Gastrocnemius medialis (tissue), 4 donors: ENCODE data around the gene ZDHHC1. TPM values are rescaled to one million over a fixed set of nuclear protein-coding genes. Genes with fewer than 3 reads are reported as not detected.
"Not testable (repeated sequence)": the region's sequence is repeated elsewhere in the genome, so short reads cannot be mapped to it uniquely, and the experiment has no call there.

Source experiments
- ATAC-seq, 2 donors: fragments of 150-250 bp; one replicate each; pipeline ENCODE4 v1.9.1; 2016
- DNase-seq, 2 donors: peaks; one replicate each; pipeline ENCODE4 v3.0.0-alpha.2; 2019
- H3K27ac ChIP-seq, 4 donors: fragments of 200-600 bp; sonication (generic); 1 replicate in 1 of 4; 2 replicates in 3 of 4; pipeline ENCODE4 v1.5.1; 2016 to 2018; ENCODE audit warnings: mild to moderate bottlenecking in 2 of 4, moderate library complexity in 1 of 4
- H3K27me3 ChIP-seq, 3 donors: fragments of 200-600 bp; sonication (generic) in 2 of 3; 1 replicate in 1 of 3; 2 replicates in 2 of 3; pipeline versions ENCODE4 v1.5.1 to v1.6.0; 2016 to 2019; ENCODE audit warnings: mild to moderate bottlenecking in 1 of 3, moderate library complexity in 1 of 3
- H3K36me3 ChIP-seq, 2 donors: fragments of 200-600 bp; sonication (generic) in 1 of 2; one replicate each; pipeline ENCODE4 v1.5.1; 2017 to 2018
- H3K4me1 ChIP-seq, 2 donors: fragments of 200-600 bp; sonication (generic) in 1 of 2; one replicate each; pipeline ENCODE4 v1.5.1; 2016 to 2017; ENCODE audit warnings: mild to moderate bottlenecking in 2 of 2
- H3K4me3 ChIP-seq, 4 donors: fragments of 200-600 bp; sonication (generic) in 3 of 4; 1 replicate in 1 of 4; 2 replicates in 3 of 4; pipeline ENCODE4 v1.5.1; 2016 to 2019; ENCODE audit warnings: mild to moderate bottlenecking in 2 of 4
- H3K9me3 ChIP-seq, 3 donors: fragments of 200-600 bp; sonication (generic) in 2 of 3; 1 replicate in 1 of 3; 2 replicates in 2 of 3; pipeline ENCODE4 v1.5.1; 2016 to 2019
- POLR2A ChIP-seq, 2 donors: fragments of 450-650 bp; IDR thresholded peaks; one replicate each; pipeline ENCODE4 v1.6.1; 2017; ENCODE audit warnings: antibody characterized with exemption in 2 of 2, mild to moderate bottlenecking in 2 of 2, moderate library complexity in 2 of 2
- in situ Hi-C, 4 donors: fragments of 200-750 bp; cut with MboI; loops; one replicate each; pipeline versions ENCODE4 v1.15.0 to v1.8.0; 2017; ENCODE audit warnings: low sequenced_read_pairs in 4 of 4
- intact Hi-C: fragments of 100-400 bp; cut with DNase I; formaldehyde crosslinking; loops from one replicate; pipeline ENCODE4 v1.15.1; 2023; ENCODE audit warnings: low total_unique reads
- total RNA-seq, 4 donors: library from RNA; depleted of rRNA; stranded (reverse); fragments of >200 nt; gene quantifications; one replicate each; pipeline versions ENCODE4 v1.1.0 to v1.2.3, GENCODE V29; 2016
- TF ChIP-seq, protein P1 (sequence below), 5 experiments: fragments of 450-650 bp in 3 of 5; fragments of 200-600 bp in 2 of 5; sonication (generic) in 2 of 5; IDR thresholded peaks in 4 of 5; conservative IDR thresholded peaks in 1 of 5; 1 replicate in 4 of 5; 2 replicates in 1 of 5; pipeline ENCODE4 v1.5.1; 2016 to 2019; ENCODE audit warnings: antibody characterized with exemption in 5 of 5, mild to moderate bottlenecking in 3 of 5, moderate library complexity in 3 of 5

Gene ZDHHC1
- total RNA-seq, 4 donors from 2014 or later, result 4.4 to 11.0 (median 8.9) TPM

- DNase-seq (no peak), ATAC-seq (no peak)
- Histone ChIP-seq H3K27ac (no peak overlapping the region), H3K36me3 (no peaks in the 10 kb centered on the region), H3K9me3 (no peaks in the 10 kb centered on the region), H3K4me1 (peaks cover 0 to 4% of the 10 kb centered on the region in 2 donors), H3K27me3 (no peaks in the 10 kb centered on the region), H3K4me3 (no peak overlapping the region)
- in situ Hi-C loops (no loop called here), intact Hi-C loops (no loop called here)
- TF ChIP-seq, protein P1, sequence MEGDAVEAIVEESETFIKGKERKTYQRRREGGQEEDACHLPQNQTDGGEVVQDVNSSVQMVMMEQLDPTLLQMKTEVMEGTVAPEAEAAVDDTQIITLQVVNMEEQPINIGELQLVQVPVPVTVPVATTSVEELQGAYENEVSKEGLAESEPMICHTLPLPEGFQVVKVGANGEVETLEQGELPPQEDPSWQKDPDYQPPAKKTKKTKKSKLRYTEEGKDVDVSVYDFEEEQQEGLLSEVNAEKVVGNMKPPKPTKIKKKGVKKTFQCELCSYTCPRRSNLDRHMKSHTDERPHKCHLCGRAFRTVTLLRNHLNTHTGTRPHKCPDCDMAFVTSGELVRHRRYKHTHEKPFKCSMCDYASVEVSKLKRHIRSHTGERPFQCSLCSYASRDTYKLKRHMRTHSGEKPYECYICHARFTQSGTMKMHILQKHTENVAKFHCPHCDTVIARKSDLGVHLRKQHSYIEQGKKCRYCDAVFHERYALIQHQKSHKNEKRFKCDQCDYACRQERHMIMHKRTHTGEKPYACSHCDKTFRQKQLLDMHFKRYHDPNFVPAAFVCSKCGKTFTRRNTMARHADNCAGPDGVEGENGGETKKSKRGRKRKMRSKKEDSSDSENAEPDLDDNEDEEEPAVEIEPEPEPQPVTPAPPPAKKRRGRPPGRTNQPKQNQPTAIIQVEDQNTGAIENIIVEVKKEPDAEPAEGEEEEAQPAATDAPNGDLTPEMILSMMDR (IDR thresholded peaks at IDR 0.05 in 4 of 5, conservative IDR thresholded peaks at IDR 0.05 in 1 of 5), result no peak
- no peak for TF ChIP-seq POLR2A (IDR thresholded peaks at IDR 0.05)
These were observed 55.2 kb downstream of the ZDHHC1 start for GRCh38 chr16:67361038-67361437.

- in situ Hi-C loops, ATAC-seq, H3K36me3 ChIP-seq, H3K4me3 ChIP-seq, H3K9me3 ChIP-seq, H3K27me3 ChIP-seq, H3K27ac ChIP-seq, H3K4me1 ChIP-seq, DNase-seq, intact Hi-C loops: not testable (repeated sequence)
These were observed 56.6 kb downstream of the ZDHHC1 start for GRCh38 chr16:67359540-67360269.

GRCh38 chr16:67357561-67357960 is 58.7 kb downstream of the ZDHHC1 start:
- in situ Hi-C loops (no loop called here), intact Hi-C loops (no loop called here)
- TF ChIP-seq, protein P1 (IDR thresholded peaks at IDR 0.05 in 4 of 5, conservative IDR thresholded peaks at IDR 0.05 in 1 of 5), result no peak
- no peak overlapping the region for H3K4me3 ChIP-seq
- no peak overlapping the region for H3K27ac ChIP-seq
- ATAC-seq (no peak), DNase-seq (no peak)
- no peaks in the 10 kb centered on the region for H3K36me3 ChIP-seq
- peaks cover 0 to 4% of the 10 kb centered on the region in 2 donors for H3K4me1 ChIP-seq
- no peaks in the 10 kb centered on the region for H3K9me3 ChIP-seq
- H3K27me3 ChIP-seq, result no peaks in the 10 kb centered on the region

- Histone ChIP-seq H3K27me3 (no peaks in the 10 kb centered on the region), H3K9me3 (no peaks in the 10 kb centered on the region), H3K36me3 (no peaks in the 10 kb centered on the region), H3K4me3 (no peak overlapping the region), H3K4me1 (peaks cover 0 to 4% of the 10 kb centered on the region in 2 donors), H3K27ac (no peak overlapping the region)
- TF ChIP-seq, protein P1 (IDR thresholded peaks at IDR 0.05 in 4 of 5, conservative IDR thresholded peaks at IDR 0.05 in 1 of 5), result no peak
- no peak for TF ChIP-seq POLR2A (IDR thresholded peaks at IDR 0.05)
- intact Hi-C loops (no loop called here), in situ Hi-C loops (no loop called here)
- DNase-seq, result no peak
- no peak for ATAC-seq
These were observed 59.9 kb downstream of the ZDHHC1 start for GRCh38 chr16:67356396-67356795.

- intact Hi-C loops, in situ Hi-C loops, H3K4me1 ChIP-seq, H3K27ac ChIP-seq, H3K36me3 ChIP-seq, ATAC-seq, H3K9me3 ChIP-seq, H3K4me3 ChIP-seq, H3K27me3 ChIP-seq, DNase-seq: not testable (repeated sequence)
These were observed 63.8 kb downstream of the ZDHHC1 start for GRCh38 chr16:67352463-67352862.

GRCh38 chr16:67350324-67350723 is 66.0 kb downstream of the ZDHHC1 start:
- ATAC-seq (no peak), DNase-seq (no peak)
- intact Hi-C loops, result no loop called here
- H3K27ac ChIP-seq, result no peak overlapping the region
- H3K4me1 ChIP-seq, result no peaks in the 10 kb centered on the region
- H3K36me3 ChIP-seq, result no peaks in the 10 kb centered on the region
- in situ Hi-C loops, result no loop called here
- H3K4me3 ChIP-seq, result no peak overlapping the region
- TF ChIP-seq, protein P1 (IDR thresholded peaks at IDR 0.05 in 4 of 5, conservative IDR thresholded peaks at IDR 0.05 in 1 of 5), result no peak
- no peak for TF ChIP-seq POLR2A (IDR thresholded peaks at IDR 0.05)
- no peaks in the 10 kb centered on the region for H3K27me3 ChIP-seq
- H3K9me3 ChIP-seq, result no peaks in the 10 kb centered on the region
